Endothelial cell of umbilical vein (primary cell): Measurements from ENCODE around the gene AQP2. TPM values are rescaled to one million over a fixed set of nuclear protein-coding genes. Genes with fewer than 3 reads are reported as not detected.

ENCODE experiments used
- Bru-seq: library from RNA; stranded (reverse); fragments of 400-500 nt; gene quantifications from one replicate; lab custom pipeline; 2021; lab: Mats Ljungman, UMichigan
- BruChase-seq, 2 experiments: library from RNA; stranded (reverse); fragments of 400-500 nt; gene quantifications; one replicate each; lab custom pipeline; 2021; lab: Mats Ljungman, UMichigan
- BruUV-seq: library from RNA; stranded (reverse); fragments of 400-500 nt; replicated peaks from 2 replicates; lab custom pipeline; 2021; lab: Mats Ljungman, UMichigan
- CTCF ChIA-PET: fragments of 300-600, 350-600 bp; sonication (Branson Sonifier 250); formaldehyde crosslinking; loops from one replicate; lab custom pipeline; 2021; ENCODE audit warnings: antibody characterized with exemption, inconsistent platforms; lab: Charles Lee
- POLR2A ChIA-PET: fragments of 300-600, 350-600 bp; sonication (Branson Sonifier 250); formaldehyde crosslinking; loops from one replicate; lab custom pipeline; 2021; ENCODE audit warnings: antibody characterized with exemption, inconsistent platforms; lab: Charles Lee
- DNase-seq: peaks from one replicate; pipeline ENCODE4 v3.0.0-alpha.2; 2011; ENCODE audit warnings: low read depth, low spot score
- FAIRE-seq: peaks from 2 replicates; lab custom pipeline; 2011; peaks lifted over from hg19 to GRCh38; lab: Jason Lieb, UNC
- H2AFZ ChIP-seq: 2 replicates; pipeline ENCODE4 v1.6.0; 2012; ENCODE audit warnings: low read depth, low read length, control low read depth, inconsistent platforms
- H3K27ac ChIP-seq: 2 replicates; pipeline ENCODE4 v1.5.1; 2011; ENCODE audit warnings: low read depth, mild to moderate bottlenecking, control low read depth, low read length, moderate library complexity; ENCODE audit not compliant: insufficient read depth
- H3K27me3 ChIP-seq, 2 experiments: 2 replicates each; pipeline versions ENCODE4 v1.6.0 to v1.6.1; 2011; ENCODE audit warnings: low read length in 2 of 2, mixed read lengths in 1 of 2; ENCODE audit not compliant: control insufficient read depth in 2 of 2, insufficient read depth in 2 of 2
- H3K36me3 ChIP-seq, 2 experiments: 2 replicates in 1 of 2; 3 replicates in 1 of 2; pipeline ENCODE4 v1.5.1; 2011; ENCODE audit warnings: low read length in 2 of 2, mild to moderate bottlenecking in 1 of 2, moderate library complexity in 1 of 2; ENCODE audit not compliant: control insufficient read depth in 2 of 2, insufficient read depth in 2 of 2; ENCODE audit errors: extremely low read depth in 1 of 2
- H3K4me1 ChIP-seq: 3 replicates; pipeline ENCODE4 v1.5.1; 2011; ENCODE audit warnings: mild to moderate bottlenecking, low read length; ENCODE audit not compliant: control insufficient read depth, insufficient read depth; ENCODE audit errors: extremely low read depth
- H3K4me2 ChIP-seq: 2 replicates; pipeline ENCODE4 v1.6.1; 2011; ENCODE audit warnings: low read length, control low read depth, mixed read lengths; ENCODE audit not compliant: insufficient read depth
- H3K4me3 ChIP-seq, 3 experiments: fragments of 200-600 bp in 1 of 3; sonication (generic), shearing (Covaris generic) in 1 of 3; replicated peaks in 1 of 3; 2 replicates each; pipeline ENCODE4 v1.5.1; 2011 to 2016; ENCODE audit warnings: control low read depth in 3 of 3, low read length in 3 of 3, mild to moderate bottlenecking in 2 of 3, inconsistent platforms in 1 of 3, low read depth in 1 of 3, moderate library complexity in 1 of 3; ENCODE audit not compliant: insufficient read depth in 1 of 3
- H3K79me2 ChIP-seq: 2 replicates; pipeline ENCODE4 v1.6.0; 2012; ENCODE audit warnings: low read length, inconsistent platforms; ENCODE audit not compliant: control insufficient read depth, insufficient read depth
- H3K9ac ChIP-seq: replicated peaks from 2 replicates; pipeline ENCODE3; 2011; ENCODE audit warnings: low read length, control low read depth; ENCODE audit not compliant: insufficient read depth; ENCODE audit errors: extremely low read depth
- H3K9me1 ChIP-seq: replicated peaks from 3 replicates; pipeline ENCODE4 v1.6.0; 2011; ENCODE audit warnings: mild to moderate bottlenecking, low read length; ENCODE audit not compliant: control insufficient read depth, insufficient read depth; ENCODE audit errors: extremely low read depth
- H3K9me3 ChIP-seq: replicated peaks from 2 replicates; pipeline ENCODE4 v1.5.1; 2012; ENCODE audit warnings: low read length, inconsistent platforms; ENCODE audit not compliant: control insufficient read depth, insufficient read depth
- H4K20me1 ChIP-seq: replicated peaks from 2 replicates; pipeline ENCODE3; 2011; ENCODE audit warnings: mild to moderate bottlenecking, low read length; ENCODE audit not compliant: control insufficient read depth, insufficient read depth; ENCODE audit errors: extremely low read depth
- EZH2 ChIP-seq: IDR thresholded peaks from 2 replicates; pipeline ENCODE4 v1.6.1; 2012; ENCODE audit warnings: borderline replicate concordance, low read depth, mild to moderate bottlenecking, moderate library complexity, low read length, inconsistent platforms; ENCODE audit not compliant: severe bottlenecking
- FOS ChIP-seq: IDR thresholded peaks from 2 replicates; pipeline ENCODE4 v1.6.1; 2011; ENCODE audit warnings: mild to moderate bottlenecking, low read length, moderate library complexity, borderline replicate concordance; ENCODE audit not compliant: insufficient read depth
- GATA2 ChIP-seq: IDR thresholded peaks from 2 replicates; pipeline ENCODE4 v1.7.0; 2011; ENCODE audit warnings: low read depth, mild to moderate bottlenecking, moderate library complexity, mixed read lengths, low read length; ENCODE audit not compliant: insufficient read length, insufficient read depth
- JUN ChIP-seq: IDR thresholded peaks from 2 replicates; pipeline ENCODE4 v1.6.1; 2011; ENCODE audit warnings: borderline replicate concordance, low read depth; ENCODE audit not compliant: insufficient read length, insufficient read depth
- MYC ChIP-seq: IDR thresholded peaks from one replicate; pipeline ENCODE4 v1.6.1; 2011; ENCODE audit warnings: mild to moderate bottlenecking, low read depth, low read length
- POLR2A ChIP-seq: IDR thresholded peaks from 2 replicates; pipeline ENCODE4 v1.6.1; 2012; ENCODE audit warnings: low read depth, mild to moderate bottlenecking, control low read depth, low read length
- POLR2AphosphoS5 ChIP-seq: IDR thresholded peaks from 2 replicates; pipeline ENCODE4 v1.6.1; 2012; ENCODE audit warnings: low read depth, mild to moderate bottlenecking, control low read depth, low read length, moderate library complexity; ENCODE audit not compliant: insufficient read depth
- dilution Hi-C: fragments of 300-500 bp; cut with MboI; formaldehyde crosslinking; loops from one replicate; pipeline ENCODE4 v1.15.0; 2019; ENCODE audit warnings: low sequenced_read_pairs; ENCODE audit not compliant: extremely low pct_ligation_motif_present
- intact Hi-C: fragments of 100-400 bp; cut with micrococcal nuclease; formaldehyde crosslinking; loops from one replicate; pipeline ENCODE4 v1.10.0; 2022
- long read RNA-seq: library from polyadenylated mRNA; stranded (forward); transcript quantifications from one replicate; pipeline ENCODE4 v2.0.0, GENCODE V29; 2021
- polyA minus RNA-seq, 3 experiments: library from RNA; depleted of rRNA, polyadenylated mRNA; stranded (reverse); fragments of >200 nt; gene quantifications; 1 replicate in 1 of 3; 2 replicates in 2 of 3; pipeline ENCODE4 v1.2.3, GENCODE V29; 2011
- polyA plus RNA-seq, 4 experiments: library from polyadenylated mRNA; depleted of rRNA in 3 of 4; stranded (reverse) in 3 of 4; unstranded in 1 of 4; fragments of >200 nt; gene quantifications; 2 replicates each; pipeline versions ENCODE4 v1.2.1 to v1.2.3, GENCODE V29; 2011 to 2012; ENCODE audit warnings: missing spikeins in 1 of 4
- total RNA-seq: library from RNA; stranded (reverse); gene quantifications from 2 replicates; pipeline ENCODE4 v1.2.3, GENCODE V29; 2021
- TF ChIP-seq, protein P1 (sequence below): IDR thresholded peaks from 2 replicates; pipeline ENCODE4 v1.6.1; 2011; ENCODE audit not compliant: insufficient read depth, insufficient read length
- TF ChIP-seq, protein P2 (sequence below), 2 donors: IDR thresholded peaks; 1 replicate in 1 of 2; 2 replicates in 1 of 2; pipeline ENCODE4 v1.5.1; 2011; ENCODE audit warnings: low read length in 2 of 2, mild to moderate bottlenecking in 2 of 2, moderate library complexity in 2 of 2, control low read depth in 1 of 2, inconsistent platforms in 1 of 2, low read depth in 1 of 2; ENCODE audit not compliant: insufficient read depth in 1 of 2; ENCODE audit errors: extremely low read depth in 1 of 2

The AQP2 gene, protein sequence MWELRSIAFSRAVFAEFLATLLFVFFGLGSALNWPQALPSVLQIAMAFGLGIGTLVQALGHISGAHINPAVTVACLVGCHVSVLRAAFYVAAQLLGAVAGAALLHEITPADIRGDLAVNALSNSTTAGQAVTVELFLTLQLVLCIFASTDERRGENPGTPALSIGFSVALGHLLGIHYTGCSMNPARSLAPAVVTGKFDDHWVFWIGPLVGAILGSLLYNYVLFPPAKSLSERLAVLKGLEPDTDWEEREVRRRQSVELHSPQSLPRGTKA
- total RNA-seq (not detected in 2 replicates), polyA plus RNA-seq (not detected in 2 replicates), polyA minus RNA-seq (not detected in 2 replicates), Bru-seq, nascent RNA (not detected), BruChase-seq, experiment 1, labeled RNA remaining after a 6-hour chase (not detected), BruChase-seq, experiment 2, labeled RNA remaining after a 2-hour chase (not detected)
- polyA plus RNA-seq (2011; cell fraction: cytosol; rRNA removed) = not detected in 2 replicates
- polyA plus RNA-seq (2011; cell fraction: nucleus; rRNA removed) = not detected in 2 replicates
- not detected in 2 replicates for polyA plus RNA-seq (2012)
- not detected for polyA minus RNA-seq (2011; cell fraction: cytosol; rRNA and poly(A)+ RNA removed)
- polyA minus RNA-seq (2011; cell fraction: nucleus; rRNA and poly(A)+ RNA removed) = not detected in 2 replicates
- long read RNA-seq = 0 reads

DNA sequence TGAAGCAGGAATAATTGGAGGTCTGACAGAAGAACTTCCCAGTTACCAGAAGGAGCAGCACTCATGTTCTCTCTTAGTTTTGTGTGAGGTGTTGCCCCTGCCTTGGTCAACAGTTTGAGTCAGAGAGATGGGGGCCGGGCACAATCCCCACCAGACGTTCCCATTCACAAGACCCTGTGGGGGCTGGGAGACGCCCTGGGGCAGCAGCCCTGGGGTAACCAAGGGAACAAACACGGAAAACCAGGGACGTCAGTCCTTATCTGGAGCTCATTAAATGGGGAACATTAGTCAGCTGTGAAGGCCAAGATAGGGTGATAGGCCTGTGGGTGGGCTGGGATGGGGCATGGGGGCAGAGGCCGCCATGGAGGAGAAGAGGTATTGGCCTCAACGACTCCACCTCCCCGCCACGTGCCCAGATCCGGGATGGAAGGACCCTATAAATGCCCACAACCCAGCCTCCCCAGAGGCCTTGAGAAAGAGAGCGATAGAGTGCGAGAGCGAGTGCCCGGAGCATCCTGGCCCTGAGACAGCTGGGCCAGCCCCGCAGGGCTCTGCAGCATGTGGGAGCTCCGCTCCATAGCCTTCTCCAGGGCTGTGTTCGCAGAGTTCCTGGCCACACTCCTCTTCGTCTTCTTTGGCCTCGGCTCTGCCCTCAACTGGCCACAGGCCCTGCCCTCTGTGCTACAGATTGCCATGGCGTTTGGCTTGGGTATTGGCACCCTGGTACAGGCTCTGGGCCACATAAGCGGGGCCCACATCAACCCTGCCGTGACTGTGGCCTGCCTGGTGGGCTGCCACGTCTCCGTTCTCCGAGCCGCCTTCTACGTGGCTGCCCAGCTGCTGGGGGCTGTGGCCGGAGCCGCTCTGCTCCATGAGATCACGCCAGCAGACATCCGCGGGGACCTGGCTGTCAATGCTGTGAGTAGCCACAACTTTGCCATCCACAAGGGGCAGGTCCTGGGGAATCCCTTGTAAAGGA, at the start of gene AQP2:
Gene AQP2 (plus strand): TSS at position 465 of the 979 bp plus-strand sequence. CDS start 94 bp downstream, at position 559.
- no peaks in the 10 kb centered on the region for H3K9me1 ChIP-seq
- FAIRE-seq (no peak), DNase-seq (no peak)
- intact Hi-C loops = no loop called here
- no peak within 1 kb of the TSS for H3K9ac ChIP-seq
- POLR2A ChIA-PET = no interaction called here
- H2AFZ ChIP-seq = no peak within 1 kb of the TSS
- H4K20me1 ChIP-seq = no peaks in the 10 kb centered on the region
- H3K36me3 ChIP-seq = no peaks in the 10 kb centered on the region
- H3K4me3 ChIP-seq = no peak within 1 kb of the TSS
- CTCF ChIA-PET = interaction anchor here (1.1 to 2.0 kb wide), 2 partner anchors 12 to 17 kb away, joined by 4 to 8 read pairs; partner anchors contain the start of gene AQP5
- H3K9me3 ChIP-seq = no peaks in the 10 kb centered on the region
- BruUV-seq = no TSS peak
- TF ChIP-seq, protein P1, sequence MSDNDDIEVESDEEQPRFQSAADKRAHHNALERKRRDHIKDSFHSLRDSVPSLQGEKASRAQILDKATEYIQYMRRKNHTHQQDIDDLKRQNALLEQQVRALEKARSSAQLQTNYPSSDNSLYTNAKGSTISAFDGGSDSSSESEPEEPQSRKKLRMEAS = no peak
- TF ChIP-seq, protein P2, sequence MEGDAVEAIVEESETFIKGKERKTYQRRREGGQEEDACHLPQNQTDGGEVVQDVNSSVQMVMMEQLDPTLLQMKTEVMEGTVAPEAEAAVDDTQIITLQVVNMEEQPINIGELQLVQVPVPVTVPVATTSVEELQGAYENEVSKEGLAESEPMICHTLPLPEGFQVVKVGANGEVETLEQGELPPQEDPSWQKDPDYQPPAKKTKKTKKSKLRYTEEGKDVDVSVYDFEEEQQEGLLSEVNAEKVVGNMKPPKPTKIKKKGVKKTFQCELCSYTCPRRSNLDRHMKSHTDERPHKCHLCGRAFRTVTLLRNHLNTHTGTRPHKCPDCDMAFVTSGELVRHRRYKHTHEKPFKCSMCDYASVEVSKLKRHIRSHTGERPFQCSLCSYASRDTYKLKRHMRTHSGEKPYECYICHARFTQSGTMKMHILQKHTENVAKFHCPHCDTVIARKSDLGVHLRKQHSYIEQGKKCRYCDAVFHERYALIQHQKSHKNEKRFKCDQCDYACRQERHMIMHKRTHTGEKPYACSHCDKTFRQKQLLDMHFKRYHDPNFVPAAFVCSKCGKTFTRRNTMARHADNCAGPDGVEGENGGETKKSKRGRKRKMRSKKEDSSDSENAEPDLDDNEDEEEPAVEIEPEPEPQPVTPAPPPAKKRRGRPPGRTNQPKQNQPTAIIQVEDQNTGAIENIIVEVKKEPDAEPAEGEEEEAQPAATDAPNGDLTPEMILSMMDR (IDR thresholded peaks at IDR 0.05; ENCODE audit: extremely low read depth in 1 of 2, insufficient read depth in 1 of 2, low read depth in 1 of 2, low read length in 2 of 2) = no peak
- TF ChIP-seq POLR2AphosphoS5 = no peak
- TF ChIP-seq MYC = no peak
- no peak for TF ChIP-seq EZH2
- no peak for TF ChIP-seq GATA2
- TF ChIP-seq JUN = no peak
- no peak for TF ChIP-seq POLR2A
- no peak for TF ChIP-seq FOS
- no peaks in the 10 kb centered on the region for H3K79me2 ChIP-seq
- no peak within 1 kb of the TSS for H3K27ac ChIP-seq
- H3K4me2 ChIP-seq = no peak within 1 kb of the TSS
- H3K4me1 ChIP-seq = peaks cover 6% of the 10 kb centered on the region
- H3K27me3 ChIP-seq = no peaks in the 10 kb centered on the region
- dilution Hi-C loops = loop anchor here (25.0 kb wide), 1 partner anchor 112 kb away; the partner anchor contains the start of gene ASIC1
